Activated T-cell treated with anti-CD3 and anti-CD28 coated beads for 1 hour (primary cell): Measurements from ENCODE around the gene ANKH.
A peak's percentile ranks its signal among the peaks of the same experiment; 100 is the strongest.

Source experiments
- DNase-seq: peaks from one replicate; pipeline ENCODE4 v3.0.0-alpha.2; 2020; ENCODE audit warnings: low read depth

Gene ANKH

GRCh38 chr5:14684757-14685156, 186.8 kb downstream of the ANKH start:
- no peak for DNase-seq

- no peak for DNase-seq
These were observed 187.6 kb downstream of the ANKH start for GRCh38 chr5:14683906-14684455.

DNA sequence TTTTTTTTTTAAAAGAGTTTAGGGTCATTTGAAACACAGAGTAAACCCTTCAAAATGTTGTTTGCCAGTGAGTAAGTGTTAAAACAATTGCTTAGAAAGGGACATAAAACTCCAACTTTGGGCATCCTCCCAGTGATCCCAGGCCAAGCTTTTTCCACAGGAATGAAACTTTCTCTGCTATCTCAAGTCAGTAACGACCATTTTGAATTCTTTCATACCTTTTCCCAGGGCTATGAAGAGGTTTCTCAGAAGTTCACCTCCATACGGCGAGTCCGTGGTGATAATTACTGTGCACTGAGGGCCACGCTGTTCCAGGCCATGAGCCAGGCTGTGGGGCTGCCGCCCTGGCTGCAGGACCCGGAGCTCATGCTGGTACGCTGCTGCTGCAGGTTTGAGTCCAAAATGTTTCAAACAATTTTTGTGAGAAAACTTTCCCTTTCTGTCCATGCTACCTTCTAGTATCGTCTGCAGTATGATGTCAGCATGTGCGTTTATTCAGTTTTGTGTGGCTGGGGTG, 190.3 kb downstream of the ANKH start:
- DNase-seq = no peak

DNA sequence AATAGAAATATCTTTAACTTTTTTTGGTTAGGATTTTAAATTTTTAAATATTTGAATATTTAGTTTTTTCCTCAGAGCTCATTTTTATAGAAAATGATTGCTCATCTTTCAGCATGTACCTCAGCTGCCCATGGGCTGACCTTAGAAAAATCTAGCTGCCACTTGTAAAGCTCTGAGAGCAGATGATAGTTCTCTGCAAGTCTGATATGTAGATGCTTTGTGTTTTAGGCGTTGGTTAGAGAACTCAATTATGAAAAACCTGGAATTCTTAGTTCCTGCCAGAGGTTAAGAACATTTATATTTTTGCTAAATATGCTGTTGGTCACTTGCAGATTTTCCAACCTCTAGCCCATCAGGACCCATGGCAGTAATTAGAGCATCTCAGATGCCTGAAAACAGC, 192.0 kb downstream of the ANKH start:
- DNase-seq = no peak

- no peak for DNase-seq
These were observed 192.7 kb downstream of the ANKH start for GRCh38 chr5:14678773-14679334.

DNA sequence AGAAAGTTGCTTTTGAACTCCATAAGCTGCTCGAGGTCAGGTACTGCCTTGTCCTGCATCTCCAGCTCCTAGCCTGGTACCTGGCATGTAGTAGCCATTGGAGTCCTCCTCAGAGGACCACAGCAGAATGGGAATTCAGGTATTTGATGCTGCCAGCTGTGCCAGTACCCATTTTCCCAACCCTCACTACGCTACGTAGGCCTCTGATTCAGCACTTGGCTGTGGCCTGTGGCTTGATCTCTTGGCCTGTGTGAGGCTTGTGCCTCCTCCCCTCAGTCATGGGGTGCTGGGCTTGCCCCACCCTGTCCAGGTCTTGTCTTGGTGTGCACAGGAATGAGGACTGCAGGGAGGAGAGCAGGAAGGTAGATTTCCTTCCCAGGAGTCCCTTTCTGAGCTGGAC, 195.3 kb downstream of the ANKH start:
- DNase-seq = no peak

GRCh38 chr5:14675865-14676300, 195.7 kb downstream of the ANKH start:
- DNase-seq = no peak

GRCh38 chr5:14674983-14675854, 196.4 kb downstream of the ANKH start:
- DNase-seq = no peak

- no peak for DNase-seq
These were observed 198.1 kb downstream of the ANKH start for GRCh38 chr5:14673443-14673842.

DNA sequence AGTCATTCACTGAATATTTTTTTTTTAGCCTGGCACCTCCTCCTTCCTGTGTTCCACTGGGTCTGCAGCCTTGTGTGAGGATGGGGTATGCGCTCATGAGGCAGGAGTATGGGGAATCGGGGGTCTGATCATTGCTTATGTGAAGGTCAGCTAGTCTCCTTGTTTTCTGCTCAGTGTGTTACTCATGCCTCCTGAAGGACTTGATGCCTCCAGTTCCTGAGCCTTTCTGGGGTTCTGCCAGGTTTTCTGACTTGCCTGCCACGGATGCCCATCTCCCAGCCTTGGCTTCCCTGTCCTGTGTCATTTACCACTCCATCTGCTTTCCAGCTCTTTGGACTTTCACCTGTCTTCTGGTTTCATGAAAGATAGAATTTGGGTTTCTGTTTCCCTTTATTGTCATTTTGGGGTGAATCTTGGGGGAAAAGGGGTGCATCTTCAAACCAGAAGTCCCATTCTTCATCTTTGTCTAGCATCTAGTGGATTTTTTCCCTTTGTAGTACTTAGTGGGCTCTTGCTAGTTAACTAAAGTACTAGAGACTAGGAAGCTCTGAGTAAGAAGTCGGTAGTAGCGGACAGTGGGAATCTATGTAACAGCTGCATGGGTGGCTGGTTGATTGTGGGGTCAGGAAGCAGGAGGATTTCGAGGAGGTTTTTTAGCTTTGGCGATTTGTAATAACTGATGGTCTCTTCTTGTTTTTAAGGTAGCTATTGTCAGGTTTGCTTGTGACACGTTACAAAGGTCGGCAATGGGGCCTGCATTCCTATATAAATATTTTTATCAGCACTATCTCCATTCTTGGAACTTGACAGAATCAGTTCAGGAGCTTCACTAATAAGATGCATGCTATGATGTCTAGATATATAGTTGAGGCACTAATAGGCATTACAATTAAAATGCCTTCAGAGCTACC, 198.8 kb downstream of the ANKH start:
- DNase-seq = no peak

DNA sequence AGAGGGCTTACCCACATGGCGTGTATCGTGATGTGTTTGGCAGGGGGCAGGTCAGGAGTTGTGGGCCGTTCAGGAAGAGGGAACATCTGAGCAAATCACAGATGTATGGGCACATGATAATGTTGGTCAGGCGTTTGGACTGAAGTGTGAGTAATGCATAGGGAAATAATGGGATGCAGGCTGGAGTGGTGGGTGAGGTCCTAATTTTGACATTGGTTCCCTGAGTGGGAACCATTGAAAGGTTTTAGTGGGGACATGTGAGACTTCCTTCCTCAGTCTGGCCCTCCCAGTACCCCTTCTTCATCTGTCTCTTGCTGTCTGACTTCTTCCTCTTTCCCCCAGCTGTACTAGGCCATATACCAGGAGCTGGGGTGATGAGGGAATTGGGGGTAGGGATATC, 199.5 kb downstream of the ANKH start:
- no peak for DNase-seq

GRCh38 chr5:14671414-14671813, 200.2 kb downstream of the ANKH start:
- no peak for DNase-seq

DNA sequence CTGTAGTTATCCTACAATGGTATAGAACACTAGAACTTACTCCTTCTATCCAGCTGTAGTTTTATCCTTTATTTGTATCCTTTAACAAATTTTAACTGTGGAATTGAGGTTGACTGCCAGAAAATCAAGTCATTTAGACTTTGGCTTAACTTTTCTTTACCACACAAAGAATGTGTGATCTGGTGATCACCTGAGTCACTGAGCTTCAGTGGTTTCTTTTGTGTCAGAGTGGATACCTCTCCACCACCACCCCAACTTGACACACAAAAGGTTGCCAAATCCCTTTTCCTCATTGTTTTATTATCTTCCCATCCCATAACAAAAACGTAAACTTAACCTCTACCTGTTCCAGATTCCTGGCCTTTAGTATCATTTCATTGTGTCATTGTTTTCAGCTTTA, 201.6 kb downstream of the ANKH start:
- no peak for DNase-seq

GRCh38 chr5:14669415-14669814, 202.2 kb downstream of the ANKH start:
- DNase-seq = no peak

DNA sequence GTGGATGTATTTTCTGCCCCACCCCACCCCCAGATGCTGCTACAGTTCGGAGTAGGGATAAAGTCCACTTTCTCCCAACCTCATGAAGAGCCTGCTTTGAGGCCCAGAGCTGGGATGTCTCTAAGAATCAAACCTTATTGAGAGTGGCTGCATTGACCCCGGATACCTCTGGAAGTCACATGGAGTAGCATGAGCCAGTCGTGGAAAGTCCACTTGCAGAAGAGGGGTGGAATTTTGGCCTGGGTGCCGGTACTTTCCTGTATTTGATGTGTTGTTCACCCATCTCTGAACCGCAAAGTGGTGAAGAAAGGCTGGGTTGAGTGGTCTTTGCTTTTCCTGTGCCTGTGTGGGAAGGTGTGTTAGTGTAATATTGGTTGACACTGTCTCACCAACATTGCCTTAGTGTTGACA, 203.4 kb downstream of the ANKH start:
- peak; percentile 9 for DNase-seq

DNA sequence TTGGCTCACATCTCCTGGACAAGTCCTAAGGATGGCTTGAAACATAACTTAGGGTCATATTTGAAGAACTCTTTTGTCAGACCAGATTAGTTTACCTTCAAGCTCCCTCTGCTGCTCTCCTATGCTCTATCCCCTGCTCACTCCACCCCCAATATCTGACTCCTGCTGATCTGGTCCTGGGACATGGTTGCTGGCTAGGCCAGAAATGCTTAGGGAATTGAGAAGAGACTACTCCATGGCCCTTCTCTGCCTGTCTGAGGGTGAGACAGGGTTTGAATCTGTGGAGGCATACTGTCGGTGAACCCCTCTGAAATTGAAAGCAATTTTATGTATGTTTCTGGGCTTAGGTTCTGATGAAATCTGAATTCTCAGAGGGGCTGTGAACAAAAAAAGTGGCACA, 203.8 kb downstream of the ANKH start:
- DNase-seq = no peak

- no peak for DNase-seq
These were observed 204.3 kb downstream of the ANKH start for GRCh38 chr5:14667290-14667689.

- DNase-seq = no peak
These were observed 205.2 kb downstream of the ANKH start for GRCh38 chr5:14666357-14666756.

DNA sequence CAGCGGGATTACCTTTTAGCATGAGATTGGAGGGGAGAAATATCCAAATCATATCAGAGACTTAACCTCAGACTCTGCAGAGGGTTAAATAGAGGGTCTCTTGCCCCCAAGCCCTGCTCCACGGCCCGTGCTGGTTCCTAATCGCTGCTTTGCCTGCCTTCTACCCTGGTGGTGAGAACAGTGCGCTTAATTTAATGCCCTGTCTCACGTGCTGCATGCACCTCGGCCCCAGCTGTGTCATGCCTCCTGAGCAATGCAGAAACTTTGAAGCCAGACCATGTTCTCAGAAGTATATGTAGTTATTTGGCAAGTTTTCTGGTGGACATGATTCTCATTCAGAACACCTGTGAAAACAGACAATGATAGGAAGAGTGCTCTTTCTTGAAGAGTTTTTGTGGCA, 205.6 kb downstream of the ANKH start:
- DNase-seq = peak; percentile 34

DNA sequence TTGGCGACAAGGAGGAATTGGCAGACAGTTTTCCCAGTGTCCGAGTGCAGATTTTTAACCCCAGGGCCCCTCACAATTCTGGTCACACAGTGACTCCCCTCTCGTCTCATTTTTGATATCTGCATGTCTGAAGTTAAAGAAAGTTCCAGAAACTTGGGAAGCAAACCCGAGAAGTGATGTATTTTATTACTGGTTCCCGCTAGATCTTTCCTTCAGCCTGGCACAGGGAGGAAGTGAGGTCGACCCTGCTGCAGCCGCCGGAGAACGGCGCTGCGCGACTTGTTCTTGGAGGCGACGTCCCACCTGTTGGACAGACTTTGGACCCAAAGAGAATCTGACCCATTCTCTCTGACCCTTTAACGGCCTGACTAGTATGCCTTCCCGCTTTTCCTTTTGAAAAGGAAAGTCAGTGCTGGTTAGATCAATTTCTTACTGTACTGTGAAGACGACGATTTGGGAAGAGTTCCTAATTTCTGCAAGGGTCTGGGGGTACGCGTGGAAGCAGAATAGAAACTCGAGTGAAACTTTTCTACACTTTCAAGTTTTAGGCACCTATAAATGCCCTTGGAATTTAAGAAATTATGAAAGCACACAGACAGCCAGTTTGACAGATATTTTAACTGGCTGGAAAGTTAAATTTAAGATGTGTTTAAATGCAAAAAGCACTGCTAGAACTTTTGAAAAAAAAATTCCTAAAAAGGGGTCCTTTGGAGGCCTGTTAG, 206.3 kb downstream of the ANKH start:
- DNase-seq = no peak
